OCI-LY7 (cell line): ENCODE results near the gene AKAP3. TPM values are rescaled to one million over a fixed set of nuclear protein-coding genes. Genes with fewer than 3 reads are reported as not detected.

Experiments used
- BruUV-seq: library from RNA; stranded (reverse); fragments of 400-500 nt; replicated peaks from 2 replicates; lab custom pipeline; 2021; lab: Mats Ljungman, UMichigan
- CTCF ChIA-PET: fragments of 300-600 bp; sonication (Branson Sonifier 250); formaldehyde crosslinking; loops from one replicate; lab custom pipeline; 2022; ENCODE audit warnings: antibody characterized with exemption; ENCODE audit not compliant: unreplicated experiment; lab: Charles Lee
- POLR2A ChIA-PET: fragments of 300-600 bp; sonication (Branson Sonifier 250); formaldehyde crosslinking; loops from one replicate; lab custom pipeline; 2022; ENCODE audit warnings: antibody characterized with exemption; lab: Charles Lee
- DNase-seq: peaks from one replicate; pipeline ENCODE4 v3.0.0-alpha.2; 2015; ENCODE audit warnings: low spot score
- H2AFZ ChIP-seq: fragments of 200-600 bp; sonication (generic), shearing (Covaris generic); 2 replicates; pipeline ENCODE4 v1.6.1; 2014; ENCODE audit warnings: mild to moderate bottlenecking, antibody characterized with exemption, low read length, moderate library complexity
- H3K27ac ChIP-seq: fragments of 200-600 bp; sonication (generic); 2 replicates; pipeline ENCODE4 v1.5.1; 2014; ENCODE audit warnings: mixed run types, low read depth, mild to moderate bottlenecking, moderate library complexity, low read length, inconsistent platforms; ENCODE audit not compliant: poor library complexity, severe bottlenecking
- H3K36me3 ChIP-seq: fragments of 200-600 bp; sonication (generic); 2 replicates; pipeline ENCODE4 v1.6.1; 2014; ENCODE audit warnings: mild to moderate bottlenecking, antibody characterized with exemption, low read length, moderate library complexity, mixed read lengths; ENCODE audit not compliant: insufficient read depth
- H3K4me1 ChIP-seq: fragments of 200-600 bp; sonication (generic); 2 replicates; pipeline ENCODE4 v1.5.1; 2014; ENCODE audit warnings: mild to moderate bottlenecking, low read length; ENCODE audit not compliant: insufficient read depth, poor library complexity, severe bottlenecking
- H3K4me2 ChIP-seq: fragments of 200-600 bp; sonication (generic); 2 replicates; pipeline ENCODE4 v1.6.1; 2014; ENCODE audit warnings: mild to moderate bottlenecking, low read length
- H3K4me3 ChIP-seq: fragments of 200-600 bp; sonication (generic); 2 replicates; pipeline ENCODE4 v1.5.1; 2014; ENCODE audit warnings: mild to moderate bottlenecking, low read depth, low read length; ENCODE audit not compliant: poor library complexity, severe bottlenecking
- H3K79me2 ChIP-seq: fragments of 200-600 bp; sonication (generic); 2 replicates; pipeline ENCODE4 v1.6.1; 2016; ENCODE audit warnings: low read depth, mild to moderate bottlenecking, low read length, moderate library complexity, mixed read lengths; ENCODE audit not compliant: insufficient read depth
- H3K9me2 ChIP-seq: fragments of 200-600 bp; sonication (generic); 2 replicates; pipeline ENCODE4 v1.6.1; 2016; ENCODE audit warnings: mild to moderate bottlenecking, low read length, mixed read lengths; ENCODE audit not compliant: insufficient read depth
- H3K9me3 ChIP-seq: fragments of 200-600 bp; sonication (generic); 2 replicates; pipeline ENCODE4 v1.6.1; 2014; ENCODE audit warnings: mild to moderate bottlenecking, mixed run types, low read length, mixed read lengths
- H4K20me1 ChIP-seq: fragments of 200-600 bp; sonication (generic); 2 replicates; pipeline ENCODE4 v1.6.1; 2014; ENCODE audit warnings: mild to moderate bottlenecking, antibody characterized with exemption, low read length, moderate library complexity, mixed read lengths; ENCODE audit not compliant: insufficient read depth
- CTCF ChIP-seq: fragments of 200-600 bp; sonication (generic); conservative IDR thresholded peaks from 2 replicates; pipeline ENCODE4 v1.5.1; 2014; ENCODE audit warnings: mild to moderate bottlenecking, antibody characterized with exemption, low read length, moderate library complexity, mixed read lengths
- EZH2phosphoT487 ChIP-seq: fragments of 200-600 bp; sonication (generic); IDR thresholded peaks from 2 replicates; pipeline ENCODE4 v1.6.1; 2018; ENCODE audit warnings: low read depth, borderline replicate concordance, mild to moderate bottlenecking, mixed run types, antibody characterized with exemption, low read length, moderate library complexity, mixed read lengths
- intact Hi-C: fragments of 100-400 bp; cut with micrococcal nuclease; formaldehyde crosslinking; loops from one replicate; pipeline ENCODE4 v1.10.0; 2022; ENCODE audit not compliant: unreplicated experiment
- total RNA-seq, 2 experiments: library from RNA; depleted of rRNA in 1 of 2; stranded (reverse); fragments of >200 nt in 1 of 2; shearing (Covaris generic) in 1 of 2; gene quantifications; 2 replicates each; pipeline ENCODE4 v1.2.3, GENCODE V29; 2014 to 2022

AKAP3 gene
- total RNA-seq, 2 experiments from 2014 or later: 0.92 to 2.4 TPM

GRCh38 chr12:4580281-4580688, 68.6 kb downstream of the AKAP3 start:
- 0 out of 2 replicates have a peak overlapping the region, but pooled peaks have one; percentile 0 for H3K4me2 ChIP-seq
- peak overlapping the region; percentile 16; the same call in 1 of the 2 replicates for H2AFZ ChIP-seq
- H3K9me3 ChIP-seq: no peaks in the 10 kb centered on the region
- no peaks in the 10 kb centered on the region for H4K20me1 ChIP-seq
- H3K36me3 ChIP-seq: no peaks in the 10 kb centered on the region
- CTCF ChIA-PET: interaction anchor here (0.8 kb wide), 1 partner anchor 177 kb away, joined by 3 read pairs; no protein-coding TSS in a partner anchor
- BruUV-seq: no TSS peak
- POLR2A ChIA-PET: interaction anchor here (1.3 kb wide), 1 partner anchor 35 kb away, joined by 3 read pairs; no protein-coding TSS in a partner anchor
- TF ChIP-seq EZH2phosphoT487: no peak
- TF ChIP-seq CTCF: no peak
- H3K79me2 ChIP-seq: no peaks in the 10 kb centered on the region
- DNase-seq: no peak
- peaks cover 41% of the 10 kb centered on the region for H3K4me1 ChIP-seq
- intact Hi-C loops: loop anchor here (10.0 kb wide), 1 partner anchor 425 kb away; no protein-coding TSS in a partner anchor
- no peak overlapping the region for H3K4me3 ChIP-seq
- no peaks in the 10 kb centered on the region for H3K9me2 ChIP-seq
- no peak overlapping the region for H3K27ac ChIP-seq

DNA sequence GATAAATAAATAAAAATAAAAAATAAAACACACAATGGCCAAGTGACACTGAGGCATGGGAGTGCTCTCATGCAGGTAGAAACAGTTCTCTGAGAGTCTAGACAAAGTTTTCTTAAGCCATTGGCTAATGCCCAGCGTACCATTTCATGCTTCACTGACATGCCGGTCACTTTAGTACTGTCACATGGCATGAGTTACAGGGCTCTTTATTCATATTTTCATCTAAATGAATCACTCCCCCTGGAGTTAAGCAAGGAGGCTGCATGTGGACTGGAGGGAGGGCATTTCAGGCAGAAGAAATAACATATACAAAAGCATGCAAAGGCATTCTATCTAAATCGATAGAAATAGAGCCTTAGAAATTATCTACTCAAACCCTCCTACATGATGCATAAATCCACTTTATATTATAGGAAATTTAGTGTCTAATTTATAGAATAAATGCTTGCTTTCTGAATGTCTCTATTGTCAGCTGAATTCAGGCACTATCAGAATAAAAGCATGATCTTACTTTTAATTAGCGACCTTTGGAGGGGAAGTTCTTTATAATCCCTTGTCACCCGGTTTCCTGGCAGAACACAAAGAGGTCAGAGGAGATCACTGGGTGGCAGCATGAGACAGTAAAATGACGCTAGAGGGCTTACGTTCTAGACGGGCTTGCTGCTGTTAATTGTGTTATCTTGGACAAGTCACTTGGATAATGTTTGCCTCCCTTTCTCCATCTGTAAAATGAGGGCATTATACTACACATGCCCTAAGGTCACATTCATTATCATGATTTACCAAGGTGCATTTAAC, 69.3 kb downstream of the AKAP3 start:
- Histone ChIP-seq H2AFZ (peak overlapping the region; percentile 16; the same call in 1 of the 2 replicates), H3K79me2 (no peaks in the 10 kb centered on the region), H3K4me1 (peaks cover 34% of the 10 kb centered on the region), H3K9me2 (no peaks in the 10 kb centered on the region), H3K27ac (no peak overlapping the region), H3K36me3 (no peaks in the 10 kb centered on the region), H3K4me2 (0 out of 2 replicates have a peak overlapping the region, but pooled peaks have one; percentile 0), H4K20me1 (no peaks in the 10 kb centered on the region), H3K4me3 (no peak overlapping the region), H3K9me3 (no peaks in the 10 kb centered on the region)
- TF ChIP-seq EZH2phosphoT487 (no peak), CTCF (peak; percentile 84)
- POLR2A ChIA-PET: no interaction called here
- intact Hi-C loops: loop anchor here (1.0 to 10.0 kb wide), 3 partner anchors 179 to 425 kb away; no protein-coding TSS in a partner anchor
- CTCF ChIA-PET: interaction anchor here (0.8 kb wide), 1 partner anchor 177 kb away, joined by 3 read pairs; no protein-coding TSS in a partner anchor
- no TSS peak for BruUV-seq
- DNase-seq: peak; percentile 72
